DMS 273 (cell line): ENCODE results near the gene CPZ.
"Not testable (repeated sequence)": the region's sequence is repeated elsewhere in the genome, so short reads cannot be mapped to it uniquely, and the experiment has no call there.

Experiments
- DNase-seq: peaks from one replicate; lab custom pipeline; 2025; ENCODE audit not compliant: unreplicated experiment; lab: John Stamatoyannopoulos, UW

The CPZ gene

DNA sequence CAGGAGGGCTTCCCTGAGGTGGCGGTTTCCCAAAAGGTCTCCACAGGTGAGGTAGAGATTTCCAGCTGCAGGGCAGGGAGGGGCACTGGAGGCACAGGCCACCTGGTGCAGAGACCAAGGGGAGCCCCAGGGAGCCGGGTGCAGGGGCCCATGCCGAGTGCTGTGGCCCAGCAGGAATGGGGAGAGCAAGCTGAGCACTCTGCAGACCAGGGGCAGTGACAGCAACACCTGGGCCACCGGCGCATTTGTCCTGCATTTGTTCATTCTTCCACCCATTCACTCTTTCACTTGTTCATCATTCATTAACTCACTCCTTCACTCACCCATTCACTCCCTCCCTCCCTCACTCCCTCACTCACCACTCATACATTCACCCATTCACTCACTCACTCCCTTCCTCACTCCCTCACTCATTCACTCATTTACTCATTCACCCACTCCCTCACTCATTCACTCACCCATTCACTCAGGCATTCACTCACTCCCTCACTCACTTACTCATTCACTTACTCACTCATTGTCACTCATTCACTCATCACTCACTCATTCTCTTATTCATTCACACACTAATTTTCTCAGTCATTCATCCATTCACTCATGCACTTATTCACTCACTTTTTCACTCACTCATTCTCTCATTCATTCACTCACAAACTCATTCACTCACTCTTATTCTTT, 16.3 kb downstream of the CPZ start:
- no peak for DNase-seq

DNA sequence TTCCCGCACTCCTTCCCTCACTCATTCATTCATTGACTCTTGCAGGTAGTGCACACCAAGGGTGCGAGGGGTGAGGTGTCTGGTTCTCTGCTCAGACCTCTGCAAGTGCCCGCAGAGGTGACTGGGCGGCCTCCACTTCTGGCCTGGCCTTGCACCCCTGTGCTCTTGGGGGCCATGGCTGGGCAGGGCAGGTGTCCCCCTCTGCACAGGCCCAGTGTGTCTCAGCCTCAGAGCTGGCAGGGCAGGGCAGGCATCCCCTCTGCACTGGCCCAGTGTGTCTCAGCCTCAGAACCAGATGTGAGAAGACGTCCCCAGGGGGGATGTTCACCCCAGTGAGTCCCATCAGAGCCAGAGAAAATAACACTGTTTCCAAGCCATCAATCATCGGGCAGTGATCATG, 16.8 kb downstream of the CPZ start:
- no peak for DNase-seq

DNA sequence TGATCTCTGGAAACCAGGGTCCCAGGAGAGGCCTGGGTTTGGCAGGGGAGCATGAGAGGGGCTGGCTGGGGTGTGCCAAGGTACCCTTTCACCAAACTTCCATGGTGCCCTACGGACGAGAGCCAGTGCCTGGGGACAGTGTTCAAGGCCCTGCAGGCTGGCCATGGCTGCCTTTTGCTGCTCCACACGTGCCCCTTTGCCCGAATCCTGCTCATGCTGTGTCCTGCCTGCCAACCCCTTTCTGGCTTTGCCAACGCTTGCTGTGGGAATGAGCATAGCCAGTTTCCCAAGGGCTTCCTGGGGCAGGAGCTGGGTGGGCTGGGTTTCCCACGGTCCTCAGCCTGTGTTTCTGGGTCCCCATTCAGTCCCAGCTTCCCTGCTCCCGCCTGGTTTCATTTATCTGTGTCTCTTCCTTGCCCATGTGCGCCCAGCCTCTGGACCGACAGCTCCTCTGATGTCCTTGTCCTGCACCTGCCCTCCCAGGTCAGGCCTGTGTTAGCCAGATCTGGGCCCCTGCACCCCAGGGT, 17.3 kb downstream of the CPZ start:
- peak; percentile 16 for DNase-seq

DNA sequence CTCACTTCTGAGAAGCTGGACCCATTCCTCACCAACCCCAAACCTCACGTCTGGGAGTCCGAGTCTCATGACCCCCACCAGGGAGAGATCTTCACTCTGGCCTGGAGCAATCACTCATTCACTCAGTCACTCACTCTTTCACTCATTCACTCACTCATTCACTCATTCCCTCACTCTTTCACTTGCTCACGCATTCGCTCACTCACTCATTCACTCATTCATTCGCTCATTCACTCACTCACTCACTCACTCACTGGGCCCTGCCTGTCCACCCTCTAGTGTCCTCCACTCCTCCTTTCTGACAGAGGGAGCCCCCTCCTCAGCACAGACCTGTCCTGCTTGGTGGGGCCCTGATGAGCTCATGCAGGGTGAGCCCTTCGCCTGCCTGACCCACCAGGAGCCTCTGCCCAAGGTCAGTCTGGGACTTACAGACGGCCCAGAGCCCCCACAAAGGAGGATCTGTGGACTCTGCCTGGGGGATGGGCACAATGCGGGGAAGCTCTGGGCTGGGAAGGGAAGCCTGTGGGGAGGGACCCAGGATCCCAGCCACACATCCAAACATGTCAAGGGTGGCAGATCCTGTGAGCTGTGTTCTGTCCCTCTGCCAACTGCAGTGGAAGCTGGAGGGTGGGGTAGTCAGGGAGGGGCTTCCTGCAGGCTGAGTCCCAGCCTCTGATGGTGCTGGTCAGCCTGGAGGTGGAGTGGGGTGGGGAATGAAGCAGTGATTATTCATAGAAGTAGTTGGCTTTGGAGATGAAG, 18.5 kb downstream of the CPZ start:
- DNase-seq = no peak

DNA sequence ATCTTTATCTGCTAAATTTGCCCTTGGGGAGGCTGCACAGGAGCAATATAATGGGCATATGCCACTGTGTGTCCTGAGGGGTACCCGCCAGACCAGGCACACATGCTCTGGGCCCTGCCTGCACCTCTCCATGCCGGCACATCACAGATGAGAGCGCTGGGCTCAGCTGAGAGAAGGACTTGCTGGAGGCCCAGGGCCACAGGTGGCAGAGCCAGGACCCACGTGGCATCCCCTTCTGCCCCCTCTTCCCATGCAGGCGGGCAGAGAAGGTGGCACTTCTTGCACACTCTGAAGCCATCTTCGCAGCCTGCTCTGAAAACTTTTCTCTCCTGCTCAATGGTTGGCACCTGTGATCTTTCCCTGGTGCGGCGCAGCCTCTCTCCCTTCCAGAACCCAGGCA, 20.1 kb downstream of the CPZ start:
- DNase-seq = no peak

DNA sequence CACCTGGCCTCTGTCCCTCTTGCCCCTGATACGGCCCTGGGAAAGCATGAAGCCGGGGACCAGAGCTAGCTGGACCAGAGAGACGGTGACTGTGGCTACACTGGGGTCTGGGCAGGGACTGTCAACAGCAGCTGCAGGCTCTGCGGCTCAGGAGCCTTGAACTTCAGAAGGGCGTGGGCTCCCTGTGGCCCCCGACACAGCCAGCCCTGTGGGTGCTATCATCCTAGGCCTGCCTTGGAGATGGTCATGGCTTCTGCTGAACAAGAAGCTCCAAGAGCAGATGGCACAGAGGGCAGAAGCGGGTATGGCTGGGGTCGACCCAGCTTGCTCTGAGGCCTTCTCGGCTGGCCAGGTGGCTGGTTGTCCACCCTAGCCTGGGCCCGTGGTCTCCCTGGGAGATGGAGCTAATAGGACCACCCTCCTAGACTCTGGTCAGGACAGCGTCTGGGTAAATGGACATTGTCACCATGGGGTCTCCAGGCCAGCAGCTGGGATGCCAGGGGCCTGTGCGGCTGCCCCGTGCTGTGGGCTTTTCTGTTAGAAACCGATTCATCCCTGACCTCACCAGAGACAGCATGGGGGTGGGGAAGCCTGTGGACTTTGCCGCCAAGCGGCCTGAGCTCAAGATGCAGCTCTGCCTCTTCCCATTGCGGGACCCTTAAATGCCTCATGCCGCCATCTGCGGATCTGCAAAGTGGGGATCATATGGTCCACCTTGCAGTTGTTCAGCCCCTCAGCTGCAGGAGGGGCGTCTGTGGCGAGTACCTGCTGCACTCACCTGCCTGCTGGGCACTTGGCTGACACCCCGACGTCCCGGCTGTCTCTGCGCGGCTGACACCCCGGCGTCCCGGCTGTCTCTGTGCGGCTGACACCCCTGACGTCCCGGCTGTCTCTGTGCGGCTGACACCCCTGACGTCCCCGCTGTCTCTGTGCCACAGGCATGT, 21.1 kb downstream of the CPZ start:
- DNase-seq = no peak

DNA sequence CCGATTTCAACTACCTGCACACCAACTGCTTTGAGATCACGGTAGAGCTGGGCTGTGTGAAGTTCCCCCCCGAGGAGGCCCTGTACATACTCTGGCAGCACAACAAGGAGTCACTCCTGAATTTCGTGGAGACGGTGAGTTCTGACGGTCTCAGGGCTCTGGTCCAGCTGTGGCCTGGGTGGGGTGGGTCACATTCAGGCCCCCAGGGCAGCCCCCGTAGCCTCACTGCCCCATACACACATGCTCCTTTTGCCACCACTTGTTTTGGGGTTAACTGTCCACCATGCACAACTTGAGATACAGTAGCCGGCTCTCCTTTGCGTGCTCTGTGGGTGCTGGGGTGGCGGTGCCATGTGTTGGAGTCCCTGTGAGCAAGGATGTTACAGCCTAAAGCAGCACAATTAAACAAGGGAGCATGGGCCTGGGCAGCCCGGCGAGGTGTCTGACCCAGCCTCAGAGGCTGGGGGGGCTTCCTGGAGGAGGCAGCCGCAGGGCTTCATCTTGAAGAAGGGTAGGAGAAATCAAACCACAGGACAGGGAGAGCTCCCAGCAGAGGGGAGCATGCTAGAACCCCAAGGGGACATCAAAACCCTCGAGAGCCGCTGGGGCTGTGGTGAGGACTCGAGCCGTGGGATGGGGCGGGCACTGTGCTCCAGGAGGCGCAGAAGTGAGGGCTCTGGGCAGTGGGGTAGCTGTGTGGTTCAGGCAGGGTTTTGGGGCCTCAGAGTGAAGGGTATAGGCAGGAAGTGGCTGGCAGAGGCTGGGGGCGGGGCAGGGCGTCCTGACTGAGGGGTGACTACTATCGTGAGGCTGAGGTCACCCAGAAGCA, 22.0 kb downstream of the CPZ start:
- no peak for DNase-seq

DNA sequence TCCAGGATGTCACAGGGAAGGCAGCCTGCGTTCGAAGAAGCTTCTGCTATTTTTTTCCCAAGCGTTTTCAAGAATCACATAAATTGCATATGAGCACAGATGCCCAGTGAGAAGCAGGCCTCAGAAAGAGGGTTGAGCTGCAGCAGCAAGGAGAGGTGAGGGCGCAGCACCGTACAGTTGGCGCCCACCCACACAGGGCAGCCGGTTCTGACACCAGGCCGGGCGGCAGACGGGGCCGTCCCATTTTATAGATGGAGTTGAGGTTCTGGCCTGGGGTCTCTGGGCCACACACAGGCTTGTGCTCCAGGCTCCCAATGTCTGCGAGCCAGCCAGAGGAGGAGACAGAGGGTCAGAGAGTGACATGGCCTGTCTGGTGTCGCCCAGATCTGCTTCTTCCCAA, 22.8 kb downstream of the CPZ start:
- no peak for DNase-seq

DNA sequence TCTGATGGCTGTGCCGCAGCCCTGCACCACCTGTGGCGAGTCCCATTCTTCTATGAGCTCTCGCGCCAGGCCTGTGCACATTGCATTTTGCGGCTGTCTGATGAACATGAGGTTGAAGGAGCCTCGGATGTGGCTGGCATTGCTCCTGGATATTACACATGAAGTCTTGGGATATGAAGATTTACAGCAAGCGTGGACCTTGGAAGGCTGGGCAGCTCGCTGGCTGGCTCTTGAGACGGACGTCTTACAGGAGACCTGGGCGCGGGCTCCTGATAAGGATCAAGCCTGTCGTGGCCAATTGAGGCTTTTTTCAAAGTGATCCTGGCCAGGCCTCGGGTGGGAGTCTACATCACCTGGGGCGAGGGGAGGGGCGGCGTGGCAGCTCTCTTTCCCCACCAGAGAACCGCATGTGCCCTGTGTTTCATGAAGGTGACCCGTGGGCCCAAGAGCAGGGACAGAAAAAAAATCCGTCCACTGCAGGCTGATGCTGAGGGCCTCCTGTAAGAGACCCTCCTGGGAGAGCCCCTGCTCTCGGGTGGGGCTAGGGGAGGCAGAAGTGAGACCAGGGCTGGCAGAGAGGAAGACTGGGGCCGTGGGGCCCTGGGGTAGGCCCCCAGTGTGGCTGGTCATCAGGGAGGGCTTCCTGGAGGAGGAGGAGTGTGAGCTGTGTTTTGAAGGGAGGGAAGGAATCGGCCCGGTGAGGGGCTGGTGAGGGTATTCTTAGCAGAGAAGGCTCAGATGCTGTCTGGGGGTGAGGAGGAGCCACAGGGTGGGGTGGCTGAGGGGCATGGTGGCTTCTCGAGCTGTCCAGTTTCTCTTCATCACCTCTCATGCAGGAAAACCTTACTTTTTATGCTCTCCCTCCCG, 23.6 kb downstream of the CPZ start:
- DNase-seq = no peak

DNA sequence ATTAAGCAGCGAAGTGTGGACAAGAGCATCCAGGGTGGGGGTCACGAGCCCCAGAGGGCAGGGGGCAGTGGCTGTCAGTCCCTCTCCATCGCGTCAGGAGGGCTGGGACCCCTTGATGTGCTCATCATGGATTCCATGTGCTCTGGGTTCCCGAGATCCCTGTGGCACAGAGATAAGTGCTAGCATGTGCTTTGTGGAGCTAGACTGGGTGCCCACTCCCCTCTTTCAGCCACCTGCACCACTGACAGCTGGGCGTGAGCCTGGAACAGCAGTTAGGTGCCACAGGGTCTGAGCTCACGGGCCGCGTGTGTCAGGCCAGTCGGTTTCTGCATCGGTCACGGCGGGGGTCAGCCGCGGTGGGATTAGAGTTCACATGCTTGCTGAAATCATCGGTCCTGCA, 24.3 kb downstream of the CPZ start:
- no peak for DNase-seq

DNA sequence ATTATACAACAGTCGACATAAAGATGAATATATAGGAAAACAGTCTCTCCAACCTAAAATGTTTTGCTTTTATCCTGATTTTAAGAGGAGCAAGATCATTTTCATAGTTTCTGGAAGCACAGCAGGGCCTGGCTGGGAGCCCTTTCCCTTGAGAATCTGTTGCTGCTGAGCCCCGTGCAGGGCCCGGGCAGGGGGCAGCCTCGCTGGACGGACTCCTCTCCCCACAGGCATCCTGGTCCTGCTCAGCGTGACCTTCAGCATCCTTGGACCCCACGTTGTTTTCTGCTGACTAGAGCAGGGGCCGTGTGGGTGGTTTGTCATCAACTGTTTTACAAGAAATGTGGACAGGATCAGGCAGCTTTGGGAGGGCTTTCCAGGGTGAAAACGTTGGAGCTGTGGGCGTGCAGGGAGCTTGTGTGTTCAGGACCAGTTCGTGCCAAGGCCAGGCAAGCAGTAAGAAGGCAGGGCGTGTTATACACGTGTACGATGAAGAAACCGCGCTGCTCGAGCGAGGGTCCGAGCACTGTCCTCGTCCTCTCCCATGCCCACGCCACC, 25.0 kb downstream of the CPZ start:
- DNase-seq = no peak

DNA sequence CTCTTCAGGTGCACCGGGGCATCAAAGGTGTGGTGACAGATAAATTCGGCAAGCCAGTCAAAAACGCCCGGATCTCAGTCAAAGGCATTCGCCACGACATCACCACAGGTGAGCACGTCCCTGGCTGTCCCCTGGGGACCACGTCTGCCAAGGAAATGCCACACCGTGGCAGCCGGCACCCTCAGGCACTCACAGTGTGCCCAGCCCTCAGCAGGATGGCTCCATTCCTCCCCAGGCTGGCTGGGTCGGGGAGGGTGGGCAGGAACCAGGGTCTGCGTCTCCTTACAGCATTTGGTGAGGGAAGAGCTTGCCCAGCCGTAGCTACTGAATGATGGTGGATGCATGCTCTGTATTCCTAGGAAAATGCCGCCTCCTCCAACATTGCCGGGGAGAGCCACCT, 25.9 kb downstream of the CPZ start:
- DNase-seq = no peak

DNA sequence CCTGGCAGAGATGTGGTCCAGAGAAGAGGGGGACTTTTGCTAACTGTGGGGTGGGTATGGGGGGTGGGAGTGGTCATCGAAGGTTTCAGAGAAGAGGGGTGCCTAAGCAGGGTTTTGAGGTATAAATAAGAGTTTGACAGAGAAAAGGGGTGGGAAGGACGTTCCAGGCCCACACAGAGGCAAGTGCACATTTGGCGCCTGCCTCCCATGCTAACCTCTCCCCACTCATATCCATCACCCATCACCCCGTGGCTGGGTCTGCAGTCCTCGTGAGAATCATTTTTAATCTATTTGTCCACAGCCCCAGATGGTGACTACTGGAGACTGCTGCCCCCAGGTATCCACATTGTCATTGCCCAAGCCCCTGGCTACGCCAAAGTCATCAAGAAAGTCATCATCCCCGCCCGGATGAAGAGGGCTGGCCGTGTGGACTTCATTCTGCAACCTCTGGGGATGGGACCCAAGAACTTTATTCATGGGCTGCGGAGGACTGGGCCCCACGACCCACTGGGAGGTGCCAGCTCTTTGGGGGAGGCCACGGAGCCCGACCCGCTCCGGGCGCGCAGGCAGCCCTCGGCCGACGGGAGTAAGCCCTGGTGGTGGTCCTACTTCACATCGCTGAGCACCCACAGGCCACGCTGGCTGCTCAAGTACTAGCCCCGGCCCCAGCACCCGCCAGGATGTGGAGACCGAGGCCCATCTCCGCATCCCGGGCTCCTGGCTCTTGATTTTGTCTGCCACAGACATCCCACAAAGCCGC, 26.6 kb downstream of the CPZ start:
- no peak for DNase-seq

DNA sequence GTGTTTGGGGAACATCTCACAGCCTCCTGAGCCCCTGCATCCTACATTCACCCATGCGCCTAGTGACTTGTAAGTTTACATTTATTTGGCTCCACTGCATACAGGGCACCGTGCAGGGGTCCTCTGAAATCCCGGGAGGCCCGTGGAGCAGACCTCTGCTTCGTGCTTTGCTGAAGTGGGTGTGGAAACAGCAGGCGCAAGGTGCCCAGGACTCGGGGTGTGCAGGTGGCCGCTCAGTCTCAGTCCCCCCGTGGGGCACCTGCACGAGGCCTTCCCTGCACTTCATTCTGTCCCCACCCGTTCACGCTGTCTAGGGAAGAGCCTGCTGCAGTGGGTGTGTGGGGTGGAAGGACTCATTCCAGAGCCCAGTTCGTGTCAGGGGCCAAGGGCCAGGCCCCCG, 28.6 kb downstream of the CPZ start:
- not testable (repeated sequence) for DNase-seq

DNA sequence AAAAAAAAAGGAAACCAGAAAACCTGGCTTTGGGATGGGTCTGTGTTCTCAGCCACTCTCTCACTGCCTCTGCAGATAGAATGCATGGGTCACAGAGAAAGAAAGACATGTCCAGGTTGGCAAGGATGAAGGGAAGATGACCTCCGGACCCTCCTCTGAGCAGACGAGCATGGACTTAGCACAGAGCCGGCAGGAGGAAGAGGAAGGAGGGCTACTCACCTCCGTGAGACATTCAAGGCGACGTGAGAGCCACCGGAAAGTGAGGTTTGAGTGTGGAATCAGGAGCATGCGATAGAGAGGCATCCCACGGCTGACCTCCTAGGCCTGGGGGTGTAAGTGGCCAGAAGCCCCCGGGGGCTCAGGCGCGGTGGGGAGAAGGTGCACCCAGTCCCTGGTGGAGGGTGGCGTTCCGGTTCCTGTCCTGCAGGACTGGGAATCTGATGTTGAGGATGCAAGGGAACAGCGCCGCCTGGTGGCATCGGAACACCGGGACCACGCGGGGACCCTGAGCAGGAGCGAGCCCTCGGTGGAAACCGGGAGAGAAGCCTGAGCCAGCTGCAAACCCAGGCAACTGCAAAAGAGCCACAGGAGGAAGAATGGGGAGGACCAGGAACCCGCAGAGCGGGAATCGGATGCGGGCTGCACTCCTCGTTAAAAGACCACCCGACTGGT, 32.2 kb downstream of the CPZ start:
- not testable (repeated sequence) for DNase-seq

DNA sequence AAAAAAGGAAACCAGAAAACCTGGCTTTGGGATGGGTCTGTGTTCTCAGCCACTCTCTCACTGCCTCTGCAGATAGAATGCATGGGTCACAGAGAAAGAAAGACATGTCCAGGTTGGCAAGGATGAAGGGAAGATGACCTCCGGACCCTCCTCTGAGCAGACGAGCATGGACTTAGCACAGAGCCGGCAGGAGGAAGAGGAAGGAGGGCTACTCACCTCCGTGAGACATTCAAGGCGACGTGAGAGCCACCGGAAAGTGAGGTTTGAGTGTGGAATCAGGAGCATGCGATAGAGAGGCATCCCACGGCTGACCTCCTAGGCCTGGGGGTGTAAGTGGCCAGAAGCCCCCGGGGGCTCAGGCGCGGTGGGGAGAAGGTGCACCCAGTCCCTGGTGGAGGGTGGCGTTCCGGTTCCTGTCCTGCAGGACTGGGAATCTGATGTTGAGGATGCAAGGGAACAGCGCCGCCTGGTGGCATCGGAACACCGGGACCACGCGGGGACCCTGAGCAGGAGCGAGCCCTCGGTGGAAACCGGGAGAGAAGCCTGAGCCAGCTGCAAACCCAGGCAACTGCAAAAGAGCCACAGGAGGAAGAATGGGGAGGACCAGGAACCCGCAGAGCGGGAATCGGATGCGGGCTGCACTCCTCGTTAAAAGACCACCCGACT, 37.8 kb downstream of the CPZ start:
- DNase-seq = not testable (repeated sequence)

DNA sequence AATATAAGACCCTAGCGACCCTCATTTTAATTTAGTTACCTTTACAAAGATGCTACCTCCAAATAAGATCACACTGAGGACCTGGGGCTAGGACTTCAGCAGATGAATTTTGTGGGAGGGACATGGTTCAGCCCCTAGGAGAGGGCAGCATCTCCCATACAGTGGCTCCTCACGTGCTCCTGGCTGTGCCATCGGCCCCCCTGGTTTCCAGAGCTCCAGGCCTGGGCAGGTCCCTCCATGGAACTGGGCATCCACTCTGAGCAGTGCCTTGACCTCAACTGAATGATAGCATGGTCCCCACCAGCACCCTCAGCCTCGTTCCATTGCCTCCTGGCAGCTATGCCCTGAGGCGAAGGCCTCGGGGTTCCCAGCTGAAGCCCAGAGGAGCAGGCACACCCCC, 39.3 kb downstream of the CPZ start:
- DNase-seq = not testable (repeated sequence)
